Karpas-422 (cell line): ENCODE measurements around the gene GAK. TPM values are rescaled to one million over a fixed set of nuclear protein-coding genes. Genes with fewer than 3 reads are reported as not detected.

Experiments used
- DNase-seq: peaks from one replicate; pipeline ENCODE4 v3.0.0-alpha.2; 2015
- H2AFZ ChIP-seq: fragments of 200-600 bp; sonication (generic); 2 replicates; pipeline ENCODE4 v1.6.1; 2014; ENCODE audit warnings: antibody characterized with exemption, low read length, mixed read lengths
- H3K27ac ChIP-seq: fragments of 200-600 bp; sonication (generic); 2 replicates; pipeline ENCODE4 v1.5.1; 2014; ENCODE audit warnings: mild to moderate bottlenecking, low read length, moderate library complexity
- H3K27me3 ChIP-seq: fragments of 200-600 bp; sonication (generic); 2 replicates; pipeline ENCODE4 v1.6.1; 2014; ENCODE audit warnings: low read length, mixed read lengths
- H3K36me3 ChIP-seq: fragments of 200-600 bp; sonication (generic); 2 replicates; pipeline ENCODE4 v1.6.1; 2014; ENCODE audit warnings: low read length, mixed read lengths; ENCODE audit not compliant: insufficient read depth
- H3K4me1 ChIP-seq: fragments of 200-600 bp; sonication (generic); 2 replicates; pipeline ENCODE4 v1.6.1; 2014; ENCODE audit warnings: mild to moderate bottlenecking, low read length, mixed read lengths
- H3K4me2 ChIP-seq: fragments of 200-600 bp; sonication (generic); 2 replicates; pipeline ENCODE4 v1.6.1; 2014; ENCODE audit warnings: low read length, low read depth, mild to moderate bottlenecking; ENCODE audit not compliant: poor library complexity, severe bottlenecking
- H3K4me3 ChIP-seq: fragments of 200-600 bp; sonication (generic); 2 replicates; pipeline ENCODE4 v1.5.1; 2014; ENCODE audit warnings: mild to moderate bottlenecking, antibody characterized with exemption, low read length, mixed read lengths
- H3K79me2 ChIP-seq: fragments of 200-600 bp; sonication (generic); 2 replicates; pipeline ENCODE4 v1.6.1; 2014; ENCODE audit warnings: mild to moderate bottlenecking, low read length, mixed read lengths
- H3K9ac ChIP-seq: fragments of 200-600 bp; sonication (generic); 2 replicates; pipeline ENCODE4 v1.6.0; 2014; ENCODE audit warnings: low read length
- H3K9me2 ChIP-seq: fragments of 200-600 bp; sonication (generic), shearing (Covaris generic); replicated peaks from 2 replicates; pipeline ENCODE4 v1.6.0; 2014; ENCODE audit warnings: mild to moderate bottlenecking, low read length, moderate library complexity; ENCODE audit not compliant: insufficient read depth
- H3K9me3 ChIP-seq: fragments of 300-700, 200-600 bp; sonication (generic); 2 replicates; pipeline ENCODE4 v1.6.1; 2014; ENCODE audit warnings: low read length, mixed read lengths
- H4K20me1 ChIP-seq: fragments of 200-600 bp; sonication (generic); 2 replicates; pipeline ENCODE4 v1.6.1; 2014; ENCODE audit warnings: mild to moderate bottlenecking, antibody characterized with exemption, low read length, low read depth; ENCODE audit not compliant: insufficient read depth
- total RNA-seq: library from RNA; depleted of rRNA; stranded (reverse); fragments of >200 nt; shearing (Covaris generic); gene quantifications from 2 replicates; pipeline ENCODE4 v1.2.3, GENCODE V29; 2014; ENCODE audit warnings: low replicate concordance

The GAK gene
- total RNA-seq, 1 experiment from 2014 or later = 48.8 TPM

- Histone ChIP-seq H3K9me3 (no peaks in the 10 kb centered on the region), H3K36me3 (no peaks in the 10 kb centered on the region), H3K9me2 (no peaks in the 10 kb centered on the region), H3K9ac (no peak overlapping the region), H4K20me1 (peaks cover 4% of the 10 kb centered on the region; the same call in 1 of the 2 replicates), H3K79me2 (no peaks in the 10 kb centered on the region), H3K4me3 (no peak overlapping the region), H3K4me1 (no peaks in the 10 kb centered on the region), H3K27me3 (no peaks in the 10 kb centered on the region), H3K27ac (no peak overlapping the region), H3K4me2 (no peak overlapping the region), H2AFZ (no peak overlapping the region)
- DNase-seq = no peak
Measured at GRCh38 chr4:966266-967112, 34.4 kb upstream of the GAK start.

DNA sequence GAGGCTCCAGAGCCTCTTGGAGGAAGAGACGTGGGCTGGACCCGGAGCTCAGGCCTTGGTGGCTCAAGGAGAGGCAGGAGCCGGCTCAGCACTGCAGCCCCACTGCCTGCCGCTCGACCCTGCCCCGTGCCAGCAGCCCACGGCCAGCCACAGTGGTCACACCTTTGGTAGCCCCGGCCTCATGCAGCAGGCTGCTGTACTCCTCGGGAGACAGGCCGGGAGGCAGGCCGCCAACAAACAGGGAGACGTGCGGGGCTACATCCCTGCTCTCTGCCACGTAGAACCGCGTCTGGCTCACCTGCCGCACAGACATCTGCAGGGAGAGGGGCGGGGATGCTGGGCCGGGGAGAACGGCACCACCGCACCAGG is 33.6 kb upstream of the GAK start:
- no peak overlapping the region for H3K4me3 ChIP-seq
- no peaks in the 10 kb centered on the region for H3K4me1 ChIP-seq
- H3K9me3 ChIP-seq = no peaks in the 10 kb centered on the region
- no peaks in the 10 kb centered on the region for H3K79me2 ChIP-seq
- no peaks in the 10 kb centered on the region; the same call in 1 of the 2 replicates for H4K20me1 ChIP-seq
- no peak overlapping the region for H3K9ac ChIP-seq
- H3K27me3 ChIP-seq = no peaks in the 10 kb centered on the region
- no peaks in the 10 kb centered on the region for H3K36me3 ChIP-seq
- H2AFZ ChIP-seq = no peak overlapping the region
- no peaks in the 10 kb centered on the region for H3K9me2 ChIP-seq
- H3K4me2 ChIP-seq = no peak overlapping the region
- DNase-seq = no peak
- no peak overlapping the region for H3K27ac ChIP-seq

DNA sequence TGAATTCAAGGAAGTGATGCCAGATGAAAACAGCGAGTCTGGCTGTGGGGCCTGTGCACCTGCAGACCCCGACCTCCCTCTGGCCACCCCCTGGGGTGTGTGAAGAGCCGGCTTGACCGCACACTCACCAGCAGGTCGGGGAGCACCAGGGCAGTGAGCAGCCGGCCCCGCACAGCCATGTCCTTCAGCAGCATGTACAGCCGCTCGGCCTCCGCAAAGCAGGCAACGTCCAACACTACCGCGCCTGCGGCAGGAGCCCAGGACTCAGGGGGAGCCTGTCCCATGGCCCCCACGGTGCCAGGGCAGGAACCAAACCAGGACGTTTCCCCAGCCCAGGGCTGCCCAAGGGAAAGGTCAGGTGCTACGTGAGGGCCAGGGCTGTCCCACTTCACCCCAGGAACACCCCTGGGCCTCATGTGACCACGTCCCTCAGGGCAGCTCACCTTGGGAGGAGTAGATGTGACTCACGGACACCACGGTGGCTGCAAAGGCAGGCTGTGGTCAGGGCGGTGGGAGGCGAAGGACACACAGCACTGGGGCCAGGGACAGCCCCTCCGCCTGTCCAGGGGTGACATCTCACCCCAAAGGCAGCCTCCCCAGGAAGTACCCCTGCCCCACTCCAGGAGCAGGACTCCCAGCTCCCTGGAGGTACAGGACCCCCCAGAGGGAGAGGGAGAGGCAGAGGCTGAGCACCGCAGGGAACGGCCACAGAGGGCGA is 33.1 kb upstream of the GAK start:
- H3K9me3 ChIP-seq = no peaks in the 10 kb centered on the region
- H2AFZ ChIP-seq = no peak overlapping the region
- no peaks in the 10 kb centered on the region for H3K36me3 ChIP-seq
- H3K4me2 ChIP-seq = no peak overlapping the region
- H3K79me2 ChIP-seq = no peaks in the 10 kb centered on the region
- no peaks in the 10 kb centered on the region for H3K27me3 ChIP-seq
- H3K4me3 ChIP-seq = no peak overlapping the region
- H3K27ac ChIP-seq = no peak overlapping the region
- H3K9me2 ChIP-seq = no peaks in the 10 kb centered on the region
- H3K9ac ChIP-seq = no peak overlapping the region
- H3K4me1 ChIP-seq = no peaks in the 10 kb centered on the region
- no peak for DNase-seq
- H4K20me1 ChIP-seq = no peaks in the 10 kb centered on the region

- H3K27me3 ChIP-seq = no peaks in the 10 kb centered on the region
- H3K4me3 ChIP-seq = no peak overlapping the region
- H2AFZ ChIP-seq = no peak overlapping the region
- no peaks in the 10 kb centered on the region for H3K4me1 ChIP-seq
- no peaks in the 10 kb centered on the region for H3K9me3 ChIP-seq
- no peaks in the 10 kb centered on the region for H3K79me2 ChIP-seq
- no peak overlapping the region for H3K27ac ChIP-seq
- H3K9me2 ChIP-seq = no peaks in the 10 kb centered on the region
- no peak overlapping the region for H3K4me2 ChIP-seq
- H3K36me3 ChIP-seq = no peaks in the 10 kb centered on the region
- no peak for DNase-seq
- H4K20me1 ChIP-seq = no peaks in the 10 kb centered on the region
- no peak overlapping the region for H3K9ac ChIP-seq
Measured at GRCh38 chr4:964346-965025, 32.4 kb upstream of the GAK start.

DNA sequence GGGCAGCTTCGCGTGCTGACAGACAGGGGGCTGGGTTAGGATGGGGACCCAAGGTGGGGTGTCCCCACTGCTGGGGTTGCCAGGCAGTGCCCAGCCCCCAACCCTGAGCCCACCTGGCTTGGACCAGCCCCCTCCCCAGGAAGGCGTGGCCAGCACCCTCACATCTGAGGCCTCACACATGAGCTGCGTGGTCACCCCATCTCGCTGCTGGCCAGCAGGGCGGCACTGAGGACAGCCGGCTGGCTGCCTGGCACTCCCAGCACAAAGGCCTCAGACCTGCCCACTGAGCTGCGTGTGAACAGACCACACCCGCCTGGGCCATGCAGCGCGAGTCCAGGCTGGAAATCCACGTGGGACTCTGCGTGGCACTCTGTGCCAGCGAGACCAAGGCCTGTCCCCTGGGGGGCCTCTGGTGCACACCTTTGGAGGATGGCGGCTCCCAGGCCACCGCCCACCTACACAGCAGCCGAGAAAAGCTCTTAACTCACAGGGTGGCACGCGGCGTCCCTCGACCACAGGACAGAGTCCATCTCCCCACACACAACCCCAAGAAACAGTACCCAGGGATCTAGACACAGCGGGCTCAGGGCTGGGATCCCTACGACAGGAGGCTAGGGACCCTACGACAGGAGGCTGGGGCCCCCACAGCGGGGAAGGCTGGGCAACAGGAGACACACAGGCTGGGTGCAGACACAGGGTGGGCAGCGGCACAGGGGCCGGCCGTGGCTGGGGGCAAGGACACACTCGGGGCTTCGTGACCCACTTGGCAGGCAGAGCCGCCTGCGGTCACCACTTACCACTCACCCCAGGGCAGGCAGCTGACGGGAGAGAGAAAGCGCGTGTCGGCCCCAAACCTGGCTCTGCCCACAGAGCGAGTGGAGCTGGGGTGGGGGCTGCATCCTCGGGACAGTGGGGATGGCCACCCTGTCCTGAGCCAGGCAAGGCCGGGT is 31.4 kb upstream of the GAK start:
- Histone ChIP-seq H3K79me2 (no peaks in the 10 kb centered on the region), H3K4me1 (no peaks in the 10 kb centered on the region), H3K27ac (no peak overlapping the region), H3K9me3 (no peaks in the 10 kb centered on the region), H3K9ac (no peak overlapping the region), H2AFZ (no peak overlapping the region), H3K4me2 (no peak overlapping the region), H3K9me2 (no peaks in the 10 kb centered on the region), H4K20me1 (no peaks in the 10 kb centered on the region), H3K4me3 (no peak overlapping the region), H3K27me3 (no peaks in the 10 kb centered on the region), H3K36me3 (no peaks in the 10 kb centered on the region)
- DNase-seq = no peak

- Histone ChIP-seq H2AFZ (no peak overlapping the region), H3K9me2 (no peaks in the 10 kb centered on the region), H3K36me3 (no peaks in the 10 kb centered on the region), H3K9me3 (no peaks in the 10 kb centered on the region), H4K20me1 (no peaks in the 10 kb centered on the region), H3K4me1 (no peaks in the 10 kb centered on the region), H3K27me3 (no peaks in the 10 kb centered on the region), H3K79me2 (no peaks in the 10 kb centered on the region), H3K27ac (no peak overlapping the region), H3K4me3 (no peak overlapping the region), H3K9ac (no peak overlapping the region), H3K4me2 (no peak overlapping the region)
- DNase-seq = no peak
Measured at GRCh38 chr4:962231-963208, 30.4 kb upstream of the GAK start.
